SK-N-SH (cell line): ENCODE data around the gene ZFYVE19. TPM values are rescaled to one million over a fixed set of nuclear protein-coding genes. Genes with fewer than 3 reads are reported as not detected.

ENCODE experiments used
- CTCF ChIA-PET: fragments of 300-600, 350-600 bp; formaldehyde crosslinking; extraction: SDS; loops from one replicate; lab custom pipeline; 2021; lab: Yijun Ruan, JAX
- POLR2A ChIA-PET: fragments of 350-600 bp; sonication (Branson Sonifier 250); formaldehyde crosslinking; extraction: SDS; loops from one replicate; lab custom pipeline; 2020; ENCODE audit warnings: antibody characterized with exemption, inconsistent platforms; lab: Yijun Ruan, JAX
- DNase-seq: peaks from one replicate; pipeline ENCODE4 v3.0.0; 2012
- H2AFZ ChIP-seq: fragments of 200-600 bp; sonication (generic); 2 replicates; pipeline ENCODE4 v1.8.1; 2016; ENCODE audit warnings: antibody characterized with exemption, mild to moderate bottlenecking, low read depth
- H3F3A ChIP-seq: fragments of 200-600 bp; sonication (generic); replicated peaks from 2 replicates; pipeline ENCODE3; 2016; ENCODE audit warnings: antibody characterized with exemption, mild to moderate bottlenecking; ENCODE audit not compliant: insufficient read depth
- H3K27ac ChIP-seq, 2 experiments: fragments of 200-500 bp in 1 of 2; fragments of 200-600 bp in 1 of 2; sonication (Bioruptor generic) in 1 of 2; sonication (generic), shearing (Covaris generic) in 1 of 2; 2 replicates each; pipeline versions ENCODE4 v1.5.1 to v1.6.1; 2014 to 2016; ENCODE audit warnings: low read depth in 2 of 2, inconsistent platforms in 1 of 2, low read length in 1 of 2, mild to moderate bottlenecking in 1 of 2, mixed read lengths in 1 of 2
- H3K27me3 ChIP-seq: fragments of 200-600 bp; sonication (generic), shearing (Covaris generic); 2 replicates; pipeline ENCODE4 v1.6.1; 2016; ENCODE audit warnings: mixed run types; ENCODE audit not compliant: insufficient read depth
- H3K36me3 ChIP-seq, 2 experiments: fragments of 200-500 bp in 1 of 2; fragments of 200-600 bp in 1 of 2; sonication (Bioruptor generic) in 1 of 2; sonication (generic) in 1 of 2; replicated peaks in 1 of 2; 2 replicates each; pipeline versions ENCODE3 to v1.5.1; 2014 to 2016; ENCODE audit warnings: low read length in 1 of 2, mild to moderate bottlenecking in 1 of 2; ENCODE audit not compliant: insufficient read depth in 2 of 2, control insufficient read depth in 1 of 2
- H3K4me1 ChIP-seq, 2 experiments: fragments of 200-500 bp in 1 of 2; fragments of 200-600 bp in 1 of 2; sonication (Bioruptor generic) in 1 of 2; sonication (generic), shearing (Covaris generic) in 1 of 2; 2 replicates each; pipeline versions ENCODE4 v1.5.1 to v1.6.1; 2014 to 2016; ENCODE audit warnings: low read depth in 1 of 2, low read length in 1 of 2, mixed run types in 1 of 2; ENCODE audit not compliant: insufficient read depth in 2 of 2, control insufficient read depth in 1 of 2
- H3K4me2 ChIP-seq: fragments of 200-600 bp; sonication (generic), shearing (Covaris generic); 2 replicates; pipeline ENCODE4 v1.6.1; 2017; ENCODE audit warnings: mixed run types
- H3K4me3 ChIP-seq, 2 experiments: fragments of 200-500 bp in 1 of 2; fragments of 200-600 bp in 1 of 2; sonication (Bioruptor generic) in 1 of 2; sonication (generic), shearing (Covaris generic) in 1 of 2; 2 replicates each; pipeline versions ENCODE4 v1.5.1 to v1.8.1; 2014 to 2016; ENCODE audit warnings: low read depth in 2 of 2, inconsistent platforms in 1 of 2, low read length in 1 of 2, mild to moderate bottlenecking in 1 of 2, mixed read lengths in 1 of 2, moderate library complexity in 1 of 2
- H3K79me2 ChIP-seq: fragments of 200-600 bp; sonication (generic); 2 replicates; pipeline ENCODE4 v1.8.1; 2017; ENCODE audit warnings: mild to moderate bottlenecking; ENCODE audit not compliant: insufficient read depth
- H3K9ac ChIP-seq: fragments of 200-600 bp; sonication (generic); 2 replicates; pipeline ENCODE4 v1.6.1; 2017; ENCODE audit warnings: mixed run types
- H3K9me2 ChIP-seq: fragments of 200-600 bp; sonication (generic); 2 replicates; pipeline ENCODE4 v1.6.1; 2017; ENCODE audit warnings: mixed run types
- H3K9me3 ChIP-seq: fragments of 200-600 bp; sonication (generic); 2 replicates; pipeline ENCODE4 v1.6.1; 2017; ENCODE audit warnings: mixed run types, mild to moderate bottlenecking, moderate library complexity
- H4K20me1 ChIP-seq: fragments of 200-600 bp; sonication (generic); 2 replicates; pipeline ENCODE4 v1.6.1; 2017; ENCODE audit warnings: mild to moderate bottlenecking, mixed run types; ENCODE audit not compliant: insufficient read depth
- CHD2 ChIP-seq: fragments of 150-350 bp; IDR thresholded peaks from 2 replicates; pipeline ENCODE4 v1.6.1; 2018; ENCODE audit warnings: low read length; ENCODE audit not compliant: partially characterized antibody
- CTCF ChIP-seq: fragments of 200-600 bp; sonication (generic); IDR thresholded peaks from 2 replicates; pipeline ENCODE4 v1.6.1; 2017; ENCODE audit warnings: antibody characterized with exemption, mild to moderate bottlenecking, moderate library complexity
- ELF1 ChIP-seq: IDR thresholded peaks from 2 replicates; pipeline ENCODE4 v1.4.0; 2012
- EP300 ChIP-seq, 2 experiments: IDR thresholded peaks; 2 replicates each; pipeline versions ENCODE4 v1.4.0 to v1.6.1; 2012; ENCODE audit warnings: borderline replicate concordance in 1 of 2, low read depth in 1 of 2, low read length in 1 of 2
- FOSL2 ChIP-seq: IDR thresholded peaks from 2 replicates; pipeline ENCODE4 v1.4.0; 2012; ENCODE audit warnings: low read depth, mild to moderate bottlenecking, moderate library complexity, borderline replicate concordance
- FOXM1 ChIP-seq: IDR thresholded peaks from 2 replicates; pipeline ENCODE4 v1.4.0; 2012; ENCODE audit warnings: low read depth, mild to moderate bottlenecking
- GABPA ChIP-seq: IDR thresholded peaks from 2 replicates; pipeline ENCODE4 v1.4.0; 2012; ENCODE audit warnings: low read depth, mild to moderate bottlenecking
- GATA2 ChIP-seq: sonication (generic); formaldehyde crosslinking; IDR thresholded peaks from 2 replicates; pipeline ENCODE4 v1.5.0; 2020; ENCODE audit warnings: mild to moderate bottlenecking, missing genetic modification reagents
- IRF3 ChIP-seq: fragments of 150-350 bp; IDR thresholded peaks from 2 replicates; pipeline ENCODE4 v1.6.1; 2016; ENCODE audit warnings: mild to moderate bottlenecking, low read depth, low read length
- MEF2A ChIP-seq: IDR thresholded peaks from 2 replicates; pipeline ENCODE4 v1.4.0; 2012; ENCODE audit warnings: low read depth, borderline replicate concordance
- MXI1 ChIP-seq: IDR thresholded peaks from 2 replicates; pipeline ENCODE4 v1.6.1; 2012; ENCODE audit warnings: mild to moderate bottlenecking, low read depth, low read length, improper control_type of control experiment
- NFIC ChIP-seq: IDR thresholded peaks from 2 replicates; pipeline ENCODE4 v1.4.0; 2012; ENCODE audit warnings: borderline replicate concordance
- NRF1 ChIP-seq: IDR thresholded peaks from 2 replicates; pipeline ENCODE4 v1.6.1; 2012; ENCODE audit warnings: low read depth, mild to moderate bottlenecking, low read length
- PBX3 ChIP-seq: IDR thresholded peaks from 2 replicates; pipeline ENCODE4; 2012
- POLR2AphosphoS5 ChIP-seq: IDR thresholded peaks from 2 replicates; pipeline ENCODE4 v1.6.1; 2012; ENCODE audit warnings: low read depth, low read length
- RAD21 ChIP-seq: IDR thresholded peaks from 2 replicates; pipeline ENCODE4 v1.6.1; 2012; ENCODE audit warnings: mild to moderate bottlenecking, low read length
- RFX5 ChIP-seq: IDR thresholded peaks from 2 replicates; pipeline ENCODE4 v1.6.1; 2012; ENCODE audit warnings: mild to moderate bottlenecking, improper control_type of control experiment, low read length
- SIN3A ChIP-seq: IDR thresholded peaks from 2 replicates; pipeline ENCODE4 v1.6.1; 2012; ENCODE audit warnings: low read depth, mild to moderate bottlenecking, low read length, moderate library complexity, borderline replicate concordance
- SMC3 ChIP-seq: IDR thresholded peaks from 2 replicates; pipeline ENCODE4 v1.6.1; 2012; ENCODE audit warnings: low read depth, low read length, improper control_type of control experiment
- WGBS: methylation state at CpG from one replicate; pipeline ENCODE4 v1.1.6; 2017; ENCODE audit warnings: low lambda C conversion rate; 5-methylcytosine and 5-hydroxymethylcytosine counted together
- polyA plus RNA-seq, 3 experiments: library from polyadenylated mRNA; depleted of rRNA; stranded (reverse); fragments of >200 nt; gene quantifications; 2 replicates each; pipeline ENCODE4 v1.2.3, GENCODE V29; 2012
- TF ChIP-seq, protein P1 (sequence below): IDR thresholded peaks from 2 replicates; pipeline ENCODE4 v1.6.1; 2012; ENCODE audit warnings: mild to moderate bottlenecking, low read depth, low read length, moderate library complexity

ZFYVE19 gene
- polyA plus RNA-seq, 1 of the 3 experiments (the other 2 are of a cell fraction), result 35.5 TPM

- Histone ChIP-seq H3K4me1 (peaks cover 0 to 17% of the 10 kb centered on the region in 2 experiments; a peak in 1 of 4 replicates), H3K9me2 (no peaks in the 10 kb centered on the region), H3K27me3 (peaks cover 9% of the 10 kb centered on the region; the same call in 1 of the 2 replicates), H2AFZ (no peak overlapping the region), H3F3A (peaks cover 3% of the 10 kb centered on the region), H3K36me3 (no peaks in the 10 kb centered on the region), H4K20me1 (no peaks in the 10 kb centered on the region), H3K4me3 (no peak overlapping the region), H3K9ac (no peak overlapping the region), H3K4me2 (no peak overlapping the region), H3K79me2 (no peaks in the 10 kb centered on the region), H3K27ac (no peak overlapping the region), H3K9me3 (no peaks in the 10 kb centered on the region)
- peak; percentile 51 for DNase-seq
- TF ChIP-seq POLR2AphosphoS5, result no peak
- no peak for TF ChIP-seq FOXM1
- TF ChIP-seq CHD2, result no peak
- no peak for TF ChIP-seq SIN3A
- no peak for TF ChIP-seq MEF2A
- TF ChIP-seq GATA2 (CRISPR knock-in tag), result no peak
- TF ChIP-seq MXI1, result no peak
- no peak for TF ChIP-seq ELF1
- TF ChIP-seq FOSL2, result no peak
- TF ChIP-seq NFIC, result no peak
- TF ChIP-seq GABPA, result no peak
- TF ChIP-seq EP300 (IDR thresholded peaks at IDR 0.05; ENCODE audit: borderline replicate concordance in 1 of 2, low read depth in 1 of 2, low read length in 1 of 2), result no peak
- no peak for TF ChIP-seq NRF1
- TF ChIP-seq CTCF, result no peak
- TF ChIP-seq, protein P1, sequence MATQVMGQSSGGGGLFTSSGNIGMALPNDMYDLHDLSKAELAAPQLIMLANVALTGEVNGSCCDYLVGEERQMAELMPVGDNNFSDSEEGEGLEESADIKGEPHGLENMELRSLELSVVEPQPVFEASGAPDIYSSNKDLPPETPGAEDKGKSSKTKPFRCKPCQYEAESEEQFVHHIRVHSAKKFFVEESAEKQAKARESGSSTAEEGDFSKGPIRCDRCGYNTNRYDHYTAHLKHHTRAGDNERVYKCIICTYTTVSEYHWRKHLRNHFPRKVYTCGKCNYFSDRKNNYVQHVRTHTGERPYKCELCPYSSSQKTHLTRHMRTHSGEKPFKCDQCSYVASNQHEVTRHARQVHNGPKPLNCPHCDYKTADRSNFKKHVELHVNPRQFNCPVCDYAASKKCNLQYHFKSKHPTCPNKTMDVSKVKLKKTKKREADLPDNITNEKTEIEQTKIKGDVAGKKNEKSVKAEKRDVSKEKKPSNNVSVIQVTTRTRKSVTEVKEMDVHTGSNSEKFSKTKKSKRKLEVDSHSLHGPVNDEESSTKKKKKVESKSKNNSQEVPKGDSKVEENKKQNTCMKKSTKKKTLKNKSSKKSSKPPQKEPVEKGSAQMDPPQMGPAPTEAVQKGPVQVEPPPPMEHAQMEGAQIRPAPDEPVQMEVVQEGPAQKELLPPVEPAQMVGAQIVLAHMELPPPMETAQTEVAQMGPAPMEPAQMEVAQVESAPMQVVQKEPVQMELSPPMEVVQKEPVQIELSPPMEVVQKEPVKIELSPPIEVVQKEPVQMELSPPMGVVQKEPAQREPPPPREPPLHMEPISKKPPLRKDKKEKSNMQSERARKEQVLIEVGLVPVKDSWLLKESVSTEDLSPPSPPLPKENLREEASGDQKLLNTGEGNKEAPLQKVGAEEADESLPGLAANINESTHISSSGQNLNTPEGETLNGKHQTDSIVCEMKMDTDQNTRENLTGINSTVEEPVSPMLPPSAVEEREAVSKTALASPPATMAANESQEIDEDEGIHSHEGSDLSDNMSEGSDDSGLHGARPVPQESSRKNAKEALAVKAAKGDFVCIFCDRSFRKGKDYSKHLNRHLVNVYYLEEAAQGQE, result no peak
- TF ChIP-seq IRF3, result no peak
- no peak for TF ChIP-seq RAD21
- no peak for TF ChIP-seq RFX5
- no peak for TF ChIP-seq PBX3
- no peak for TF ChIP-seq SMC3
- WGBS, result 100% methylated on average over 4 of the region's 7 CpGs
- CTCF ChIA-PET, result interaction anchor here (0.6 to 8.5 kb wide), 8 partner anchors 9 to 57 kb away, joined by 3 to 120 read pairs (median 6); partner anchors contain the start of genes PPP1R14D and VPS18
- POLR2A ChIA-PET, result no interaction called here
Observed at GRCh38 chr15:40847223-40847961, 40.5 kb downstream of the ZFYVE19 start.
